Femur (tissue), 1 donor: ENCODE data around the gene RAP1GAP2.
"Not testable (repeated sequence)": the region's sequence is repeated elsewhere in the genome, so short reads cannot be mapped to it uniquely, and the experiment has no call there.

Source experiments
- DNase-seq: peaks from one replicate; pipeline ENCODE4 v3.0.0-alpha.2; 2017

RAP1GAP2 gene

GRCh38 chr17:2815781-2816185 lies 19.5 kb downstream of the RAP1GAP2 start:
- no peak for DNase-seq

- no peak for DNase-seq
These were observed 20.4 kb downstream of the RAP1GAP2 start for GRCh38 chr17:2816688-2817087.

- not testable (repeated sequence) for DNase-seq
These were observed 23.1 kb downstream of the RAP1GAP2 start for GRCh38 chr17:2819294-2819693.

GRCh38 chr17:2819921-2820501 lies 23.8 kb downstream of the RAP1GAP2 start:
- no peak for DNase-seq

- no peak for DNase-seq
These were observed 25.6 kb downstream of the RAP1GAP2 start for GRCh38 chr17:2821868-2822267.

GRCh38 chr17:2822358-2822757 lies 26.1 kb downstream of the RAP1GAP2 start:
- DNase-seq, result no peak

GRCh38 chr17:2825253-2825970 lies 29.2 kb downstream of the RAP1GAP2 start:
- no peak for DNase-seq

GRCh38 chr17:2828397-2829038 lies 32.3 kb downstream of the RAP1GAP2 start:
- peak; percentile 77 for DNase-seq

- no peak for DNase-seq
These were observed 34.4 kb downstream of the RAP1GAP2 start for GRCh38 chr17:2830678-2831077.

- DNase-seq, result no peak
These were observed 39.5 kb downstream of the RAP1GAP2 start for GRCh38 chr17:2835780-2836179.

GRCh38 chr17:2837147-2837561 lies 40.9 kb downstream of the RAP1GAP2 start:
- no peak for DNase-seq

- no peak for DNase-seq
These were observed 45.4 kb downstream of the RAP1GAP2 start for GRCh38 chr17:2841606-2842005.

GRCh38 chr17:2842464-2842863 lies 46.2 kb downstream of the RAP1GAP2 start:
- DNase-seq, result no peak

- no peak for DNase-seq
These were observed 48.2 kb downstream of the RAP1GAP2 start for GRCh38 chr17:2844416-2844815.

GRCh38 chr17:2847381-2848333 lies 51.4 kb downstream of the RAP1GAP2 start:
- peak; percentile 61 for DNase-seq

GRCh38 chr17:2849327-2849670 lies 53.1 kb downstream of the RAP1GAP2 start:
- DNase-seq, result peak; percentile 34

- no peak for DNase-seq
These were observed 54.8 kb downstream of the RAP1GAP2 start for GRCh38 chr17:2850991-2851390.

GRCh38 chr17:2851615-2852014 lies 55.4 kb downstream of the RAP1GAP2 start:
- no peak for DNase-seq

GRCh38 chr17:2852221-2852620 lies 56.0 kb downstream of the RAP1GAP2 start:
- DNase-seq, result no peak

- DNase-seq, result no peak
These were observed 56.6 kb downstream of the RAP1GAP2 start for GRCh38 chr17:2852729-2853282.

- DNase-seq, result peak; percentile 64
These were observed 57.3 kb downstream of the RAP1GAP2 start for GRCh38 chr17:2853283-2854142.
